Nephron progenitor cell (in vitro differentiated cells): ENCODE measurements around the gene PKP2.

Source experiments
- DNase-seq: peaks from one replicate; pipeline ENCODE4 v3.0.0; 2021
- H3K27ac Mint-ChIP-seq: 2 replicates; pipeline ENCODE4 v1.8.0; 2021; ENCODE audit warnings: mild to moderate bottlenecking, moderate library complexity, mixed read lengths
- H3K27me3 Mint-ChIP-seq: 2 replicates; pipeline ENCODE4 v1.8.0; 2021; ENCODE audit warnings: mild to moderate bottlenecking, low read depth, mixed read lengths; ENCODE audit not compliant: poor library complexity
- H3K36me3 Mint-ChIP-seq: 2 replicates; pipeline ENCODE4 v1.8.0; 2021; ENCODE audit warnings: low read depth, mixed read lengths
- H3K4me1 Mint-ChIP-seq: 2 replicates; pipeline ENCODE4 v1.8.0; 2021; ENCODE audit warnings: mixed read lengths
- H3K4me3 Mint-ChIP-seq: 2 replicates; pipeline ENCODE4 v1.8.0; 2021; ENCODE audit warnings: mild to moderate bottlenecking, moderate library complexity, mixed read lengths
- H3K9me3 Mint-ChIP-seq: 2 replicates; pipeline ENCODE4 v1.8.0; 2021; ENCODE audit warnings: mild to moderate bottlenecking, moderate library complexity, mixed read lengths
- CTCF ChIP-seq: fragments of 200-600 bp; sonication (generic); IDR thresholded peaks from 2 replicates; pipeline ENCODE4 v1.5.0; 2021; ENCODE audit warnings: antibody characterized with exemption

PKP2 gene

GRCh38 chr12:32907898-32908476 is 11.4 kb upstream of the PKP2 start:
- Mint-ChIP-seq H3K4me1 (no peaks in the 10 kb centered on the region), H3K27ac (no peak overlapping the region), H3K9me3 (no peaks in the 10 kb centered on the region), H3K36me3 (no peaks in the 10 kb centered on the region), H3K27me3 (peaks cover 18% of the 10 kb centered on the region), H3K4me3 (no peak overlapping the region)
- no peak for TF ChIP-seq CTCF
- no peak for DNase-seq

GRCh38 chr12:32907166-32907565 is 10.6 kb upstream of the PKP2 start:
- Mint-ChIP-seq H3K36me3 (no peaks in the 10 kb centered on the region), H3K4me1 (no peaks in the 10 kb centered on the region), H3K4me3 (no peak overlapping the region), H3K27me3 (peaks cover 18% of the 10 kb centered on the region), H3K27ac (no peak overlapping the region), H3K9me3 (no peaks in the 10 kb centered on the region)
- no peak for TF ChIP-seq CTCF
- DNase-seq = no peak

- no peak for DNase-seq
- Mint-ChIP-seq H3K4me1 (no peaks in the 10 kb centered on the region), H3K9me3 (no peaks in the 10 kb centered on the region), H3K4me3 (no peak overlapping the region), H3K36me3 (no peaks in the 10 kb centered on the region), H3K27me3 (peaks cover 18% of the 10 kb centered on the region), H3K27ac (no peak overlapping the region)
- no peak for TF ChIP-seq CTCF
Measured at GRCh38 chr12:32906399-32907165, 10.0 kb upstream of the PKP2 start.

- Mint-ChIP-seq H3K4me1 (no peaks in the 10 kb centered on the region), H3K27me3 (peaks cover 10% of the 10 kb centered on the region), H3K36me3 (no peaks in the 10 kb centered on the region), H3K4me3 (no peak overlapping the region), H3K9me3 (no peaks in the 10 kb centered on the region), H3K27ac (no peak overlapping the region)
- no peak for DNase-seq
- no peak for TF ChIP-seq CTCF
Measured at GRCh38 chr12:32903763-32904162, 7.2 kb upstream of the PKP2 start.

GRCh38 chr12:32903318-32903717 is 6.7 kb upstream of the PKP2 start:
- Mint-ChIP-seq H3K27ac (no peak overlapping the region), H3K36me3 (no peaks in the 10 kb centered on the region), H3K9me3 (no peaks in the 10 kb centered on the region), H3K4me3 (no peak overlapping the region), H3K4me1 (no peaks in the 10 kb centered on the region), H3K27me3 (peaks cover 11% of the 10 kb centered on the region)
- DNase-seq = no peak
- no peak for TF ChIP-seq CTCF
